ENCODE data around the gene EPB41.

DNA sequence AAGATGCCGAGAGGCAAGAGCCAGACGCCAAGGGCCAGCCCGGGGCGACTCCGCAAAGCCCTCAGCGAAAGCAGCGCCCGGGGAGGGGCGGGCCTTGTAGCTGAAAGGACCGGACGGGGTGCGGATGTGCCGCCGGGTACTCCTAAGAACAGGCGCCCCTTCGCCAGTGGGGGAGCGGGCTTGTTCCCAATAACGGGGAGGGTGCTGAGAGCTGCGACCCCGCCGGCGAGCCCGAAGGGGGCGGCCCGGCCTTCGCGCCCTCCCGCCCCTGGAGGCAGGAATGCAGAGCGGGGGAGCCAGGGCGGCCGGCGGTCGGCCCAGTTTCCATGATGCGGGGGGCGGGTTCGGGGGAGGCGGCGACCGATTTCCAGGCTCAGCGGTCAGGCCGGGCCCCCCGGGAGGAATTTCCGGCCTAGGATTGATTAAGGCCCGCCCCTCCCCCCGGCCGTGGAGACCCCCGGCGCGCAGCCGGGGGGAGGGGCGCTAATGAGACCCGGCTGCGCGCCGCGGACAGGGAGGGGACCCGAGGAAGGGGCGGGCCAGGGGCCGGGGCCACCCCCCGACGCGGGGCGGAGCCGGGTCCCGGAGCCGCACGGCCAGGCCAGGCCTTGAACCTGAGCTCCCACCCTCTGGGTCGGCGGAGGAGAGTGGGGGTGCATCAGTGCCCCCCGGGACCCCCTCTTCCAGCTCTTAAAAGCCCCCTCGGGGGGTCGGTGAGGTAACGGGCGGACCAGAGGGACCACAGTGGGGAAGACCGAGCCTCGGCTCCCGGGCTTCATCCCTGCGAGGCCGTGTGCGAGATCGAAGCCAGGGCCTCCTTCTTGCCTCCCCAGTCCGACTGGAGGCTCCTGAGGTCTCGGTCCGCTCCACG is 210.2 kb downstream of the EPB41 start:
- TF ChIP-seq POLR2A (IDR thresholded peaks at IDR 0.05) (peak; percentile 29), CTCF (IDR thresholded peaks at IDR 0.05) (peak; percentile 38 to 85 (median 68))

Data from prostate gland (tissue), 2 donors.